Esophagus (tissue), 2 donors: Measurements from ENCODE around the gene RBM39. TPM values are rescaled to one million over a fixed set of nuclear protein-coding genes. Genes with fewer than 3 reads are reported as not detected.
"Not testable (repeated sequence)": the region's sequence is repeated elsewhere in the genome, so short reads cannot be mapped to it uniquely, and the experiment has no call there.

ENCODE experiments used
- H3K27ac ChIP-seq, 2 donors: one replicate each; pipeline ENCODE4 v1.5.1; 2013; ENCODE audit warnings: low read depth in 2 of 2, mild to moderate bottlenecking in 2 of 2, inconsistent platforms in 1 of 2, low read length in 1 of 2, moderate library complexity in 1 of 2
- H3K27me3 ChIP-seq, 2 donors: one replicate each; pipeline ENCODE4 v1.6.1; 2013; ENCODE audit warnings: low read length in 2 of 2, control low read depth in 1 of 2, mild to moderate bottlenecking in 1 of 2; ENCODE audit not compliant: insufficient read depth in 2 of 2, control insufficient read depth in 1 of 2
- H3K36me3 ChIP-seq, 2 donors: one replicate each; pipeline ENCODE4 v1.6.1; 2013; ENCODE audit warnings: low read length in 1 of 2; ENCODE audit not compliant: control insufficient read depth in 2 of 2, insufficient read depth in 2 of 2
- H3K4me1 ChIP-seq, 2 donors: one replicate each; pipeline ENCODE4 v1.6.1; 2013; ENCODE audit warnings: low read length in 1 of 2; ENCODE audit not compliant: control insufficient read depth in 2 of 2, insufficient read depth in 2 of 2
- H3K4me3 ChIP-seq, 2 donors: one replicate each; pipeline ENCODE4 v1.5.1; 2013; ENCODE audit warnings: low read length in 2 of 2, mild to moderate bottlenecking in 2 of 2, low read depth in 1 of 2, moderate library complexity in 1 of 2
- H3K9me3 ChIP-seq, 2 donors: one replicate each; pipeline ENCODE4 v1.6.1; 2013; ENCODE audit warnings: mild to moderate bottlenecking in 2 of 2, low read depth in 1 of 2, low read length in 1 of 2, moderate library complexity in 1 of 2; ENCODE audit not compliant: control insufficient read depth in 2 of 2, insufficient read depth in 1 of 2
- WGBS, 2 donors: extraction: QIAGEN DNeasy Blood & Tissue Kit; methylation state at CpG; one replicate each; pipeline ENCODE4 v1.1.7; 2013; 5-methylcytosine and 5-hydroxymethylcytosine counted together
- polyA plus RNA-seq, 2 donors: library from polyadenylated mRNA; stranded (reverse); fragments of 200-250 nt; gene quantifications; one replicate each; pipeline ENCODE4 v1.2.3, GENCODE V29; 2013
- donor health status: healthy with polysubstance abuse.
- donor health status: Bipolar disorder and iron deficiency.

RBM39 gene
- polyA plus RNA-seq, 2 donors, result 164 to 335 TPM

GRCh38 chr20:35690265-35690664 lies 51.8 kb downstream of the RBM39 start:
- Histone ChIP-seq H3K4me3 (no peak overlapping the region), H3K36me3 (peaks cover 9 to 15% of the 10 kb centered on the region in 2 donors), H3K4me1 (no peaks in the 10 kb centered on the region), H3K9me3 (no peaks in the 10 kb centered on the region), H3K27ac (no peak overlapping the region), H3K27me3 (no peaks in the 10 kb centered on the region)
- WGBS, 2 donors, result 86 to 91% methylated on average over 4 of the region's 4 CpGs

- H3K9me3 ChIP-seq, H3K4me3 ChIP-seq, H3K27ac ChIP-seq, H3K27me3 ChIP-seq, H3K4me1 ChIP-seq: not testable (repeated sequence)
- peaks cover 4 to 13% of the 10 kb centered on the region in 2 donors for H3K36me3 ChIP-seq
- WGBS, 2 donors, result 90 to 94% methylated on average over 11 of the region's 11 CpGs
Measured at GRCh38 chr20:35686872-35687271, 55.2 kb downstream of the RBM39 start.

GRCh38 chr20:35685368-35685767 lies 56.7 kb downstream of the RBM39 start:
- H3K27me3 ChIP-seq, H3K9me3 ChIP-seq, H3K4me3 ChIP-seq, H3K4me1 ChIP-seq, H3K27ac ChIP-seq: not testable (repeated sequence)
- H3K36me3 ChIP-seq, result peaks cover 7 to 16% of the 10 kb centered on the region in 2 donors
- 96 to 97% methylated on average over 9 of the region's 9 CpGs for WGBS, 2 donors

- Histone ChIP-seq H3K9me3 (no peaks in the 10 kb centered on the region), H3K36me3 (peaks cover 3 to 4% of the 10 kb centered on the region in 2 donors), H3K4me1 (no peaks in the 10 kb centered on the region), H3K27ac (no peak overlapping the region), H3K27me3 (no peaks in the 10 kb centered on the region), H3K4me3 (no peak overlapping the region)
- 97 to 99% methylated on average over 1 of the region's 1 CpG for WGBS, 2 donors
Measured at GRCh38 chr20:35681960-35682359, 60.1 kb downstream of the RBM39 start.

- H3K36me3 ChIP-seq, result peaks cover 3 to 4% of the 10 kb centered on the region in 2 donors
- WGBS, 2 donors, result 90 to 92% methylated on average over 4 of the region's 4 CpGs
- no peaks in the 10 kb centered on the region for H3K9me3 ChIP-seq
- no peak overlapping the region for H3K27ac ChIP-seq
- H3K4me1 ChIP-seq, result no peaks in the 10 kb centered on the region
- no peak overlapping the region for H3K4me3 ChIP-seq
- H3K27me3 ChIP-seq, result no peaks in the 10 kb centered on the region
Measured at GRCh38 chr20:35680452-35681183, 61.4 kb downstream of the RBM39 start.

- Histone ChIP-seq H3K9me3 (no peaks in the 10 kb centered on the region), H3K36me3 (peaks cover 14 to 19% of the 10 kb centered on the region in 2 donors), H3K27ac (no peak overlapping the region), H3K4me3 (no peak overlapping the region), H3K4me1 (no peaks in the 10 kb centered on the region), H3K27me3 (no peaks in the 10 kb centered on the region)
- 96 to 97% methylated on average over 8 of the region's 8 CpGs for WGBS, 2 donors
Measured at GRCh38 chr20:35674921-35675320, 67.1 kb downstream of the RBM39 start.

- Histone ChIP-seq H3K27me3 (no peaks in the 10 kb centered on the region), H3K27ac (no peak overlapping the region), H3K4me1 (no peaks in the 10 kb centered on the region), H3K9me3 (no peaks in the 10 kb centered on the region), H3K36me3 (peaks cover 19 to 25% of the 10 kb centered on the region in 2 donors), H3K4me3 (no peak overlapping the region)
- WGBS, 2 donors, result 89 to 93% methylated on average over 4 of the region's 4 CpGs
Measured at GRCh38 chr20:35673884-35674283, 68.2 kb downstream of the RBM39 start.

- Histone ChIP-seq H3K4me3 (no peak overlapping the region), H3K36me3 (peaks cover 17 to 22% of the 10 kb centered on the region in 2 donors), H3K27me3 (no peaks in the 10 kb centered on the region), H3K4me1 (no peaks in the 10 kb centered on the region), H3K27ac (no peak overlapping the region), H3K9me3 (no peaks in the 10 kb centered on the region)
- 81 to 85% methylated on average over 1 of the region's 1 CpG for WGBS, 2 donors
Measured at GRCh38 chr20:35669681-35670080, 72.4 kb downstream of the RBM39 start.

- peaks cover 17 to 18% of the 10 kb centered on the region in 2 donors for H3K36me3 ChIP-seq
- H3K4me1 ChIP-seq, result no peaks in the 10 kb centered on the region
- no peak overlapping the region for H3K27ac ChIP-seq
- H3K9me3 ChIP-seq, result no peaks in the 10 kb centered on the region
- H3K27me3 ChIP-seq, result no peaks in the 10 kb centered on the region
- 96 to 98% methylated on average over 5 of the region's 5 CpGs for WGBS, 2 donors
- no peak overlapping the region for H3K4me3 ChIP-seq
Measured at GRCh38 chr20:35669221-35669620, 72.8 kb downstream of the RBM39 start.

- Histone ChIP-seq H3K9me3 (no peaks in the 10 kb centered on the region), H3K4me3 (no peak overlapping the region), H3K36me3 (peaks cover 5 to 6% of the 10 kb centered on the region in 2 donors), H3K27ac (no peak overlapping the region), H3K27me3 (no peaks in the 10 kb centered on the region), H3K4me1 (no peaks in the 10 kb centered on the region)
- 97 to 98% methylated on average over 17 of the region's 17 CpGs for WGBS, 2 donors
Measured at GRCh38 chr20:35665949-35666288, 76.1 kb downstream of the RBM39 start.
